Testis (tissue), 2 donors: ENCODE measurements around the gene VAMP8.

Experiments used
- POLR2A ChIP-seq: fragments of 450-650 bp; IDR thresholded peaks from one replicate; pipeline ENCODE4 v1.6.1; 2017; ENCODE audit warnings: antibody characterized with exemption, mild to moderate bottlenecking, moderate library complexity
- TF ChIP-seq, protein P1 (sequence below), 3 experiments: fragments of 450-650 bp in 2 of 3; fragments of 200-600 bp in 1 of 3; sonication (generic) in 1 of 3; IDR thresholded peaks; one replicate each; pipeline ENCODE4 v1.5.1; 2016 to 2019; ENCODE audit warnings: antibody characterized with exemption in 3 of 3, mild to moderate bottlenecking in 2 of 3, moderate library complexity in 1 of 3

DNA sequence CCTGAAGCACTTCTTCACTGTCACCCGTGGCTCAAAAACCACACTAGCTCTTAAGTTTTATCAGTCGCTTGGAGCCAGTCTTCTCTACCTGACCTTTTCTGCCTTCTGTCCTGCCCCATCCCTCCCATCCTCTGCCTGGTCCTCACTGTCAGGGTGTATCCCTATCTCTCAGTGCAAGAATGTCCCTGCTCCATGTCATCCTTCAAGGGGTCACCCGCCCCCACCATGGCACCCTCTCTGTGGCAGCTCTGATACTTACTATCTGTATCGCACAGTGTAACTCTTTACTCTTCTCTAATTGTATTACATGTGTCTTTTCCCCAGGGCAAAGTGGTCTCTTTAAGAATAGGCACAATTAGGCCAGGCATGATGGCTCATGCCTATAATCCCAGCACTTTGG is 11.3 kb downstream of the VAMP8 start:
- TF ChIP-seq, protein P1, sequence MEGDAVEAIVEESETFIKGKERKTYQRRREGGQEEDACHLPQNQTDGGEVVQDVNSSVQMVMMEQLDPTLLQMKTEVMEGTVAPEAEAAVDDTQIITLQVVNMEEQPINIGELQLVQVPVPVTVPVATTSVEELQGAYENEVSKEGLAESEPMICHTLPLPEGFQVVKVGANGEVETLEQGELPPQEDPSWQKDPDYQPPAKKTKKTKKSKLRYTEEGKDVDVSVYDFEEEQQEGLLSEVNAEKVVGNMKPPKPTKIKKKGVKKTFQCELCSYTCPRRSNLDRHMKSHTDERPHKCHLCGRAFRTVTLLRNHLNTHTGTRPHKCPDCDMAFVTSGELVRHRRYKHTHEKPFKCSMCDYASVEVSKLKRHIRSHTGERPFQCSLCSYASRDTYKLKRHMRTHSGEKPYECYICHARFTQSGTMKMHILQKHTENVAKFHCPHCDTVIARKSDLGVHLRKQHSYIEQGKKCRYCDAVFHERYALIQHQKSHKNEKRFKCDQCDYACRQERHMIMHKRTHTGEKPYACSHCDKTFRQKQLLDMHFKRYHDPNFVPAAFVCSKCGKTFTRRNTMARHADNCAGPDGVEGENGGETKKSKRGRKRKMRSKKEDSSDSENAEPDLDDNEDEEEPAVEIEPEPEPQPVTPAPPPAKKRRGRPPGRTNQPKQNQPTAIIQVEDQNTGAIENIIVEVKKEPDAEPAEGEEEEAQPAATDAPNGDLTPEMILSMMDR (IDR thresholded peaks at IDR 0.05): no peak
- no peak for TF ChIP-seq POLR2A
